K562 (cell line): ENCODE measurements around the gene SNX14. TPM values are rescaled to one million over a fixed set of nuclear protein-coding genes. Genes with fewer than 3 reads are reported as not detected.

Experiments used
- ATAC-seq: fragments of 200-7000 bp; cut with Tn5 transposase; 3 replicates; pipeline ENCODE4 v1.9.1; 2020; ENCODE audit warnings: moderate library complexity
- BruUV-seq: library from RNA; stranded (reverse); fragments of 400-500 nt; replicated peaks from 2 replicates; lab custom pipeline; 2021; lab: Mats Ljungman, UMichigan
- CTCF ChIA-PET: fragments of 300-600 bp; formaldehyde crosslinking; extraction: SDS; loops from one replicate; lab custom pipeline; 2021; ENCODE audit warnings: low intra/inter-chr PET ratio; lab: Yijun Ruan, JAX
- POLR2A ChIA-PET: fragments of 300-600, 350-650 bp; sonication (Branson Sonifier 250); formaldehyde crosslinking; extraction: SDS; loops from one replicate; lab custom pipeline; 2021; ENCODE audit warnings: antibody characterized with exemption, inconsistent platforms; lab: Yijun Ruan, JAX
- DNase-seq, 4 experiments: peaks; one replicate each; pipeline versions ENCODE4 v3.0.0 to v3.0.0-alpha.2; 2011 to 2018; ENCODE audit warnings: low spot score in 3 of 4, mixed read lengths in 3 of 4; ENCODE audit errors: extremely low read depth in 1 of 4
- FAIRE-seq: peaks from 2 replicates; lab custom pipeline; 2011; peaks lifted over from hg19 to GRCh38; lab: Jason Lieb, UNC
- H2AFZ ChIP-seq: 2 replicates; pipeline ENCODE4 v1.6.0; 2011; ENCODE audit warnings: low read depth, low read length, control low read depth, inconsistent platforms
- H3K27ac ChIP-seq: fragments of 200-600 bp; 3 replicates; pipeline ENCODE4 v1.8.0; 2011; ENCODE audit warnings: low read depth, mild to moderate bottlenecking, control low read depth, inconsistent platforms, low read length, moderate library complexity, mixed read lengths; ENCODE audit errors: extremely low read depth
- H3K27me3 ChIP-seq, 2 experiments: fragments of 300-600 bp in 1 of 2; 2 replicates in 1 of 2; 3 replicates in 1 of 2; pipeline versions ENCODE4 v1.6.0 to v1.8.0; 2011; ENCODE audit warnings: inconsistent platforms in 2 of 2, low read length in 2 of 2, mild to moderate bottlenecking in 1 of 2, mixed read lengths in 1 of 2, moderate library complexity in 1 of 2; ENCODE audit not compliant: control insufficient read depth in 2 of 2, insufficient read depth in 2 of 2
- H3K36me3 ChIP-seq: fragments of 300-600 bp; 3 replicates; pipeline ENCODE4 v1.8.0; 2011; ENCODE audit warnings: mild to moderate bottlenecking, low read length, inconsistent platforms; ENCODE audit not compliant: control insufficient read depth, insufficient read depth
- H3K4me1 ChIP-seq, 2 experiments: fragments of 200-600 bp in 1 of 2; replicated peaks in 1 of 2; 2 replicates in 1 of 2; 3 replicates in 1 of 2; pipeline versions ENCODE4 v1.5.1 to v1.8.0; 2011; ENCODE audit warnings: inconsistent platforms in 2 of 2, low read length in 2 of 2, mild to moderate bottlenecking in 1 of 2, mixed read lengths in 1 of 2, moderate library complexity in 1 of 2; ENCODE audit not compliant: control insufficient read depth in 2 of 2, insufficient read depth in 2 of 2
- H3K4me2 ChIP-seq: 2 replicates; pipeline ENCODE4 v1.6.1; 2011; ENCODE audit warnings: low read length, control low read depth, inconsistent platforms, mixed read lengths; ENCODE audit not compliant: insufficient read depth
- H3K4me3 ChIP-seq: fragments of 200-600 bp; sonication (generic), shearing (Covaris generic); 2 replicates; pipeline ENCODE4 v1.5.1; 2016; ENCODE audit warnings: control low read depth, inconsistent platforms
- H3K79me2 ChIP-seq: fragments of 200-600 bp; 3 replicates; pipeline ENCODE4 v1.8.0; 2011; ENCODE audit warnings: low read length, inconsistent platforms; ENCODE audit not compliant: control insufficient read depth, insufficient read depth
- H3K9ac ChIP-seq, 2 experiments: 2 replicates each; pipeline versions ENCODE4 v1.6.0 to v1.6.1; 2011; ENCODE audit warnings: low read depth in 2 of 2, low read length in 2 of 2, control low read depth in 1 of 2, inconsistent platforms in 1 of 2, mild to moderate bottlenecking in 1 of 2, mixed read lengths in 1 of 2; ENCODE audit not compliant: insufficient read depth in 1 of 2
- H3K9me1 ChIP-seq: one replicate; pipeline ENCODE4 v1.6.0; 2011; ENCODE audit warnings: inconsistent platforms, mild to moderate bottlenecking, low read length, moderate library complexity; ENCODE audit not compliant: control insufficient read depth, insufficient read depth
- H3K9me3 ChIP-seq: replicated peaks from 2 replicates; pipeline ENCODE4 v1.5.1; 2011; ENCODE audit warnings: low read depth, low read length, inconsistent platforms; ENCODE audit not compliant: control insufficient read depth, insufficient read depth
- H4K20me1 ChIP-seq: replicated peaks from 2 replicates; pipeline ENCODE4 v1.6.1; 2011; ENCODE audit warnings: low read length, inconsistent platforms, mixed read lengths; ENCODE audit not compliant: control insufficient read depth, insufficient read depth
- EP300 ChIP-seq: IDR thresholded peaks from 2 replicates; pipeline ENCODE4 v1.6.1; 2012; ENCODE audit warnings: low read length, improper control_type of control experiment
- NFIC ChIP-seq: fragments of 450-650 bp; IDR thresholded peaks from 2 replicates; pipeline ENCODE4 v1.6.1; 2017; ENCODE audit warnings: mild to moderate bottlenecking, inconsistent platforms
- NR1H2 ChIP-seq: sonication (generic); formaldehyde crosslinking; IDR thresholded peaks from 2 replicates; pipeline ENCODE4 v1.4.0; 2020; ENCODE audit warnings: mild to moderate bottlenecking, missing genetic modification reagents
- PHF8 ChIP-seq: fragments of 200-600 bp; sonication (generic); IDR thresholded peaks from 2 replicates; pipeline ENCODE4 v1.6.1; 2012; ENCODE audit warnings: mixed run types, mild to moderate bottlenecking, inconsistent platforms, low read length, moderate library complexity, borderline replicate concordance
- PRMT5 ChIP-seq: sonication (generic); formaldehyde crosslinking; IDR thresholded peaks from 2 replicates; pipeline ENCODE4 v1.5.0; 2020; ENCODE audit warnings: missing genetic modification reagents
- SAFB2 ChIP-seq: fragments of 200-400 bp; formaldehyde crosslinking; IDR thresholded peaks from 2 replicates; pipeline ENCODE4 v1.6.1; 2018; ENCODE audit warnings: borderline replicate concordance, low read length, low read depth, moderate library complexity; ENCODE audit not compliant: severe bottlenecking
- SIN3B ChIP-seq: fragments of 450-650 bp; IDR thresholded peaks from 2 replicates; pipeline ENCODE4 v1.6.1; 2017; ENCODE audit warnings: low read depth, mild to moderate bottlenecking, moderate library complexity
- SPI1 ChIP-seq: IDR thresholded peaks from 2 replicates; pipeline ENCODE4 v1.6.1; 2011; ENCODE audit warnings: low read depth, low read length, control low read depth, borderline replicate concordance
- SRSF7 ChIP-seq: fragments of 200-400 bp; formaldehyde crosslinking; optimal IDR thresholded peaks from 2 replicates; pipeline ENCODE3; 2017; ENCODE audit warnings: mild to moderate bottlenecking, low read depth, low read length
- TAF15 ChIP-seq: fragments of 200-400 bp; formaldehyde crosslinking; IDR thresholded peaks from 2 replicates; pipeline ENCODE4 v1.6.1; 2017; ENCODE audit warnings: mild to moderate bottlenecking, low read depth, low read length, moderate library complexity
- ZC3H11A ChIP-seq: IDR thresholded peaks from 2 replicates; pipeline ENCODE4 v1.6.1; 2012; ENCODE audit warnings: low read depth, low read length, improper control_type of control experiment
- ZNF165 ChIP-seq: fragments of 250-450 bp; sonication (Bioruptor Pico); IDR thresholded peaks from 2 replicates; pipeline ENCODE4 v1.4.0; 2020; ENCODE audit warnings: borderline replicate concordance
- ZNF431 ChIP-seq: sonication (generic); formaldehyde crosslinking; IDR thresholded peaks from 2 replicates; pipeline ENCODE4 v1.8.0; 2022; ENCODE audit warnings: mild to moderate bottlenecking, missing genetic modification reagents
- ZNF511 ChIP-seq: sonication (generic); formaldehyde crosslinking; IDR thresholded peaks from 2 replicates; pipeline ENCODE4 v1.8.0; 2022; ENCODE audit warnings: mild to moderate bottlenecking, missing genetic modification reagents
- WGBS: fragments of 100-300 bp; shearing (Covaris generic); methylation state at CpG from one replicate; pipeline ENCODE4 v1.1.6; 2016; ENCODE audit warnings: low coverage, mixed read lengths; ENCODE audit not compliant: insufficient coverage; ENCODE audit errors: missing lambda C conversion rate; 5-methylcytosine and 5-hydroxymethylcytosine counted together
- in situ Hi-C: fragments of 300-500 bp; cut with MboI; formaldehyde crosslinking; loops from 4 replicates; pipeline ENCODE4 v1.15.0; 2018; ENCODE audit warnings: inconsistent platforms, mixed read lengths
- intact Hi-C: fragments of 100-400 bp; cut with micrococcal nuclease; formaldehyde crosslinking; loops from 2 replicates; pipeline ENCODE4 v1.14.2; 2022
- polyA plus RNA-seq, 8 experiments: library from polyadenylated mRNA; depleted of rRNA in 4 of 8; stranded (reverse) in 5 of 8; unstranded in 3 of 8; fragments of >200 nt; fragmentation: Nextera tagmentation in 2 of 8; fragmentation: Illumina TruSeq in 1 of 8; extraction: Ambion mirVana in 2 of 8; extraction: Trizol in 1 of 8; gene quantifications; 2 replicates each; pipeline versions ENCODE4 v1.2.1 to v1.2.3, GENCODE V29; 2011 to 2014; ENCODE audit warnings: inconsistent platforms in 1 of 8, missing spikeins in 1 of 8
- total RNA-seq, 7 experiments: library from RNA; depleted of rRNA in 6 of 7; stranded (reverse); fragments of >200 nt in 6 of 7; fragmentation: Illumina TruSeq in 2 of 7; extraction: Trizol in 2 of 7; gene quantifications; 2 replicates each; pipeline versions ENCODE4 v1.2.1 to v1.2.3, GENCODE V29; 2011 to 2021; ENCODE audit warnings: low replicate concordance in 1 of 7

Gene SNX14
- total and polyA plus RNA-seq, 9 of the 15 experiments (the other 6 are each of a cell fraction or from before 2014, with no cell fraction given) = 46.5 to 140 (median 71.2) TPM

GRCh38 chr6:85576476-85576875, 17.2 kb downstream of the SNX14 start:
- in situ Hi-C loops (no loop called here), intact Hi-C loops (no loop called here)
- Histone ChIP-seq H3K9me3 (no peaks in the 10 kb centered on the region), H3K79me2 (peaks cover 78% of the 10 kb centered on the region), H3K4me3 (no peak overlapping the region), H4K20me1 (no peaks in the 10 kb centered on the region), H3K4me1 (peaks cover 8 to 26% of the 10 kb centered on the region in 2 experiments), H2AFZ (no peak overlapping the region), H3K4me2 (0 out of 2 replicates have a peak overlapping the region, but pooled peaks have one; percentile 1), H3K9ac (no peak overlapping the region), H3K27me3 (no peaks in the 10 kb centered on the region), H3K27ac (no peak overlapping the region), H3K36me3 (peaks cover 30% of the 10 kb centered on the region), H3K9me1 (no peaks in the 10 kb centered on the region)
- ChIA-PET POLR2A (interaction anchor here (1.0 to 1.1 kb wide), 2 partner anchors 41 to 102 kb away, joined by 3 to 7 read pairs; no protein-coding TSS in a partner anchor), CTCF (no interaction called here)
- BruUV-seq = no TSS peak
- TF ChIP-seq ZNF165 (CRISPR knock-in tag) (no peak), PRMT5 (CRISPR knock-in tag) (no peak), NFIC (peak; percentile 87), ZNF431 (CRISPR knock-in tag) (no peak), SPI1 (peak; percentile 9; the same call in 1 of the 2 replicates)
- DNase-seq (no peak), FAIRE-seq (no peak), ATAC-seq (no peak)
- WGBS = 21% methylated on average over 2 of the region's 2 CpGs

- ChIA-PET POLR2A (no interaction called here), CTCF (no interaction called here)
- Histone ChIP-seq H3K36me3 (peaks cover 34% of the 10 kb centered on the region), H3K4me2 (no peak overlapping the region), H3K4me3 (no peak overlapping the region), H3K27ac (no peak overlapping the region), H3K79me2 (peaks cover 63% of the 10 kb centered on the region), H3K9me3 (no peaks in the 10 kb centered on the region), H4K20me1 (no peaks in the 10 kb centered on the region), H2AFZ (no peak overlapping the region), H3K4me1 (peaks cover 0 to 15% of the 10 kb centered on the region in 2 experiments), H3K27me3 (no peaks in the 10 kb centered on the region), H3K9ac (no peak overlapping the region), H3K9me1 (no peaks in the 10 kb centered on the region)
- ATAC-seq = no peak
- in situ Hi-C loops = no loop called here
- FAIRE-seq = no peak
- BruUV-seq = no TSS peak
- no peak for DNase-seq
- intact Hi-C loops = no loop called here
- TF ChIP-seq TAF15 = no peak
- no peak for TF ChIP-seq SRSF7
- no peak for TF ChIP-seq PHF8
- no peak for TF ChIP-seq SIN3B
- TF ChIP-seq ZC3H11A = no peak
- TF ChIP-seq SAFB2 = no peak
- no peak for TF ChIP-seq ZNF511
- no peak for TF ChIP-seq NR1H2 (CRISPR knock-in tag)
- TF ChIP-seq EP300 = no peak
Observed at GRCh38 chr6:85574932-85575598, 18.6 kb downstream of the SNX14 start.
